HepG2 (cell line): ENCODE measurements around the gene RHBG. TPM values are rescaled to one million over a fixed set of nuclear protein-coding genes. Genes with fewer than 3 reads are reported as not detected.

Source experiments
- ARID3A ChIP-seq: IDR thresholded peaks from 2 replicates; pipeline ENCODE4 v1.6.1; 2012; ENCODE audit warnings: low read depth, low read length, improper control_type of control experiment
- NFKB2 ChIP-seq: sonication (generic); formaldehyde crosslinking; IDR thresholded peaks from 2 replicates; pipeline ENCODE4 v1.4.0; 2020; ENCODE audit warnings: missing genetic modification reagents, borderline replicate concordance
- NONO ChIP-seq, 2 experiments: fragments of 450-650 bp in 1 of 2; sonication (generic) in 1 of 2; formaldehyde crosslinking in 1 of 2; IDR thresholded peaks in 1 of 2; conservative IDR thresholded peaks in 1 of 2; 2 replicates each; pipeline versions ENCODE4 v1.6.1 to v1.8.0; 2017 to 2022; ENCODE audit warnings: mild to moderate bottlenecking in 1 of 2, missing genetic modification reagents in 1 of 2, moderate library complexity in 1 of 2
- SMAD1 ChIP-seq: sonication (generic); formaldehyde crosslinking; IDR thresholded peaks from 2 replicates; pipeline ENCODE4 v1.4.0; 2020; ENCODE audit warnings: missing genetic modification reagents, low read depth, mild to moderate bottlenecking, borderline replicate concordance
- TRAFD1 ChIP-seq: sonication (generic); formaldehyde crosslinking; IDR thresholded peaks from 2 replicates; pipeline ENCODE4 v1.5.1; 2020; ENCODE audit warnings: missing genetic modification reagents, mild to moderate bottlenecking, borderline replicate concordance
- YEATS4 ChIP-seq: sonication (generic); formaldehyde crosslinking; IDR thresholded peaks from 2 replicates; pipeline ENCODE4 v1.4.0; 2020; ENCODE audit warnings: missing genetic modification reagents, borderline replicate concordance
- ZNF747 ChIP-seq: sonication (generic); formaldehyde crosslinking; IDR thresholded peaks from 2 replicates; pipeline ENCODE4 v1.8.1; 2023; ENCODE audit warnings: missing genetic modification reagents, mild to moderate bottlenecking, borderline replicate concordance
- polyA plus RNA-seq, 8 experiments: library from polyadenylated mRNA; depleted of rRNA in 3 of 8; stranded (reverse) in 7 of 8; unstranded in 1 of 8; fragments of >200 nt; fragmentation: Illumina TruSeq in 4 of 8; extraction: Trizol in 4 of 8; gene quantifications; 2 replicates each; pipeline versions ENCODE4 v1.2.1 to v1.2.3, GENCODE V29; 2011 to 2016; ENCODE audit warnings: low read depth in 4 of 8, missing spikeins in 1 of 8, mixed read lengths in 1 of 8; ENCODE audit not compliant: insufficient read depth in 1 of 8
- total RNA-seq, 5 experiments: library from RNA; depleted of rRNA; stranded (reverse); fragments of >200 nt; fragmentation: Illumina TruSeq; extraction: Trizol; gene quantifications; 2 replicates each; pipeline ENCODE4 v1.2.3, GENCODE V29; 2016; ENCODE audit warnings: low read depth in 1 of 5
- TF ChIP-seq, protein P1 (sequence below): sonication (generic); formaldehyde crosslinking; IDR thresholded peaks from 2 replicates; pipeline ENCODE4 v1.4.0; 2020; ENCODE audit warnings: missing genetic modification reagents, borderline replicate concordance
- TF ChIP-seq, protein P2 (sequence below): sonication (generic); formaldehyde crosslinking; IDR thresholded peaks from 2 replicates; pipeline ENCODE4 v1.5.1; 2020; ENCODE audit warnings: missing genetic modification reagents, mild to moderate bottlenecking, borderline replicate concordance
- TF ChIP-seq, protein P3 (sequence below): sonication (generic); formaldehyde crosslinking; IDR thresholded peaks from 2 replicates; pipeline ENCODE4 v1.5.1; 2020; ENCODE audit warnings: mild to moderate bottlenecking, missing genetic modification reagents, borderline replicate concordance

RHBG gene
- total and polyA plus RNA-seq, 2 of the 13 experiments (the other 11 are each of a cell fraction or from before 2014, with no cell fraction given) = 61.8 to 73.5 TPM

DNA sequence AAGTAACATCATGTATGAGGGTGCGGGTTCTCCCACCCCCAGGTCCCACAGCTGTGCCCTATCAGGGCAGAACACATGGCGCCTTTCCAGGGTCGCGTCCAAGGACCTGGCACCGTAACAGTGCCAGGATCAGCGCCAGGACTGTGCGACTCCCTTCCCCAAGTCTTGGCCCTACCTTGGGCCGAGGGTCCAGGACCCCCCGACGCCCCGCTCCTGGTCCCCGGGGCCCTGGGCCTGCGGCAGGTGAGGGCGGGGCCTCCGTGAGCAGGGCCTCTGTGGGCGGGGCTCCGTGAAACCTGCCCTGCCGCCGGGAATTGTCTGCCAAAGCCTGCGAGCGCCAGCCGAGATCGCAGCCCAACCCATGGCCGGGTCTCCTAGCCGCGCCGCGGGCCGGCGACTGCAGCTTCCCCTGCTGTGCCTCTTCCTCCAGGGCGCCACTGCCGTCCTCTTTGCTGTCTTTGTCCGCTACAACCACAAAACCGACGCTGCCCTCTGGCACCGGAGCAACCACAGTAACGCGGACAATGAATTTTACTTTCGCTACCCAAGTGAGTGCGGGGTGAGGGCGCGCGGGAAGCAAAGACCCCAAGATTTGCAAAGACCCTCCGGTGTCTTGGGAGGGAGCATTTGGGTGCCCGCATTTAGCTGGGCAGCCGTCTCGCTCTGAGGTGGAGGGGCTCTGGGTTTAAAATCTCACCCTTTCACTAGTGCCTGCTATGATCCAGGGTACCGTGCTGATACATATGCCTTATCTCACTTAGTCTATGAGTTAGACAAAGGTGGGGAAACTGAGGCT, at the start of gene RHBG (continued):
- 0 out of 2 replicates have a peak, but pooled peaks have one; percentile 54 for TF ChIP-seq SMAD1 (CRISPR knock-in tag)
- TF ChIP-seq YEATS4 (CRISPR knock-in tag) = peak; percentile 40; the same call in 1 of the 2 replicates
- TF ChIP-seq, protein P1, sequence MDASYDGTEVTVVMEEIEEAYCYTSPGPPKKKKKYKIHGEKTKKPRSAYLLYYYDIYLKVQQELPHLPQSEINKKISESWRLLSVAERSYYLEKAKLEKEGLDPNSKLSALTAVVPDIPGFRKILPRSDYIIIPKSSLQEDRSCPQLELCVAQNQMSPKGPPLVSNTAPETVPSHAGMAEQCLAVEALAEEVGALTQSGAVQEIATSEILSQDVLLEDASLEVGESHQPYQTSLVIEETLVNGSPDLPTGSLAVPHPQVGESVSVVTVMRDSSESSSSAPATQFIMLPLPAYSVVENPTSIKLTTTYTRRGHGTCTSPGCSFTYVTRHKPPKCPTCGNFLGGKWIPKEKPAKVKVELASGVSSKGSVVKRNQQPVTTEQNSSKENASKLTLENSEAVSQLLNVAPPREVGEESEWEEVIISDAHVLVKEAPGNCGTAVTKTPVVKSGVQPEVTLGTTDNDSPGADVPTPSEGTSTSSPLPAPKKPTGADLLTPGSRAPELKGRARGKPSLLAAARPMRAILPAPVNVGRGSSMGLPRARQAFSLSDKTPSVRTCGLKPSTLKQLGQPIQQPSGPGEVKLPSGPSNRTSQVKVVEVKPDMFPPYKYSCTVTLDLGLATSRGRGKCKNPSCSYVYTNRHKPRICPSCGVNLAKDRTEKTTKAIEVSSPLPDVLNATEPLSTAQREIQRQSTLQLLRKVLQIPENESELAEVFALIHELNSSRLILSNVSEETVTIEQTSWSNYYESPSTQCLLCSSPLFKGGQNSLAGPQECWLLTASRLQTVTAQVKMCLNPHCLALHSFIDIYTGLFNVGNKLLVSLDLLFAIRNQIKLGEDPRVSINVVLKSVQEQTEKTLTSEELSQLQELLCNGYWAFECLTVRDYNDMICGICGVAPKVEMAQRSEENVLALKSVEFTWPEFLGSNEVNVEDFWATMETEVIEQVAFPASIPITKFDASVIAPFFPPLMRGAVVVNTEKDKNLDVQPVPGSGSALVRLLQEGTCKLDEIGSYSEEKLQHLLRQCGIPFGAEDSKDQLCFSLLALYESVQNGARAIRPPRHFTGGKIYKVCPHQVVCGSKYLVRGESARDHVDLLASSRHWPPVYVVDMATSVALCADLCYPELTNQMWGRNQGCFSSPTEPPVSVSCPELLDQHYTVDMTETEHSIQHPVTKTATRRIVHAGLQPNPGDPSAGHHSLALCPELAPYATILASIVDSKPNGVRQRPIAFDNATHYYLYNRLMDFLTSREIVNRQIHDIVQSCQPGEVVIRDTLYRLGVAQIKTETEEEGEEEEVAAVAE (CRISPR knock-in tag) = no peak
- no peak for TF ChIP-seq ZNF747 (CRISPR knock-in tag)
- TF ChIP-seq, protein P2, sequence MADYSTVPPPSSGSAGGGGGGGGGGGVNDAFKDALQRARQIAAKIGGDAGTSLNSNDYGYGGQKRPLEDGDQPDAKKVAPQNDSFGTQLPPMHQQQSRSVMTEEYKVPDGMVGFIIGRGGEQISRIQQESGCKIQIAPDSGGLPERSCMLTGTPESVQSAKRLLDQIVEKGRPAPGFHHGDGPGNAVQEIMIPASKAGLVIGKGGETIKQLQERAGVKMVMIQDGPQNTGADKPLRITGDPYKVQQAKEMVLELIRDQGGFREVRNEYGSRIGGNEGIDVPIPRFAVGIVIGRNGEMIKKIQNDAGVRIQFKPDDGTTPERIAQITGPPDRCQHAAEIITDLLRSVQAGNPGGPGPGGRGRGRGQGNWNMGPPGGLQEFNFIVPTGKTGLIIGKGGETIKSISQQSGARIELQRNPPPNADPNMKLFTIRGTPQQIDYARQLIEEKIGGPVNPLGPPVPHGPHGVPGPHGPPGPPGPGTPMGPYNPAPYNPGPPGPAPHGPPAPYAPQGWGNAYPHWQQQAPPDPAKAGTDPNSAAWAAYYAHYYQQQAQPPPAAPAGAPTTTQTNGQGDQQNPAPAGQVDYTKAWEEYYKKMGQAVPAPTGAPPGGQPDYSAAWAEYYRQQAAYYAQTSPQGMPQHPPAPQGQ (CRISPR knock-in tag) = no peak
- TF ChIP-seq NONO (IDR thresholded peaks at IDR 0.05) = no peak
- TF ChIP-seq NONO (CRISPR knock-in tag; conservative IDR thresholded peaks at IDR 0.05) = peak; percentile 39; the same call in 1 of the 2 replicates
- TF ChIP-seq TRAFD1 (CRISPR knock-in tag) = no peak
- peak; percentile 73; the same call in 1 of the 2 replicates for TF ChIP-seq NFKB2 (CRISPR knock-in tag)
- TF ChIP-seq, protein P3, sequence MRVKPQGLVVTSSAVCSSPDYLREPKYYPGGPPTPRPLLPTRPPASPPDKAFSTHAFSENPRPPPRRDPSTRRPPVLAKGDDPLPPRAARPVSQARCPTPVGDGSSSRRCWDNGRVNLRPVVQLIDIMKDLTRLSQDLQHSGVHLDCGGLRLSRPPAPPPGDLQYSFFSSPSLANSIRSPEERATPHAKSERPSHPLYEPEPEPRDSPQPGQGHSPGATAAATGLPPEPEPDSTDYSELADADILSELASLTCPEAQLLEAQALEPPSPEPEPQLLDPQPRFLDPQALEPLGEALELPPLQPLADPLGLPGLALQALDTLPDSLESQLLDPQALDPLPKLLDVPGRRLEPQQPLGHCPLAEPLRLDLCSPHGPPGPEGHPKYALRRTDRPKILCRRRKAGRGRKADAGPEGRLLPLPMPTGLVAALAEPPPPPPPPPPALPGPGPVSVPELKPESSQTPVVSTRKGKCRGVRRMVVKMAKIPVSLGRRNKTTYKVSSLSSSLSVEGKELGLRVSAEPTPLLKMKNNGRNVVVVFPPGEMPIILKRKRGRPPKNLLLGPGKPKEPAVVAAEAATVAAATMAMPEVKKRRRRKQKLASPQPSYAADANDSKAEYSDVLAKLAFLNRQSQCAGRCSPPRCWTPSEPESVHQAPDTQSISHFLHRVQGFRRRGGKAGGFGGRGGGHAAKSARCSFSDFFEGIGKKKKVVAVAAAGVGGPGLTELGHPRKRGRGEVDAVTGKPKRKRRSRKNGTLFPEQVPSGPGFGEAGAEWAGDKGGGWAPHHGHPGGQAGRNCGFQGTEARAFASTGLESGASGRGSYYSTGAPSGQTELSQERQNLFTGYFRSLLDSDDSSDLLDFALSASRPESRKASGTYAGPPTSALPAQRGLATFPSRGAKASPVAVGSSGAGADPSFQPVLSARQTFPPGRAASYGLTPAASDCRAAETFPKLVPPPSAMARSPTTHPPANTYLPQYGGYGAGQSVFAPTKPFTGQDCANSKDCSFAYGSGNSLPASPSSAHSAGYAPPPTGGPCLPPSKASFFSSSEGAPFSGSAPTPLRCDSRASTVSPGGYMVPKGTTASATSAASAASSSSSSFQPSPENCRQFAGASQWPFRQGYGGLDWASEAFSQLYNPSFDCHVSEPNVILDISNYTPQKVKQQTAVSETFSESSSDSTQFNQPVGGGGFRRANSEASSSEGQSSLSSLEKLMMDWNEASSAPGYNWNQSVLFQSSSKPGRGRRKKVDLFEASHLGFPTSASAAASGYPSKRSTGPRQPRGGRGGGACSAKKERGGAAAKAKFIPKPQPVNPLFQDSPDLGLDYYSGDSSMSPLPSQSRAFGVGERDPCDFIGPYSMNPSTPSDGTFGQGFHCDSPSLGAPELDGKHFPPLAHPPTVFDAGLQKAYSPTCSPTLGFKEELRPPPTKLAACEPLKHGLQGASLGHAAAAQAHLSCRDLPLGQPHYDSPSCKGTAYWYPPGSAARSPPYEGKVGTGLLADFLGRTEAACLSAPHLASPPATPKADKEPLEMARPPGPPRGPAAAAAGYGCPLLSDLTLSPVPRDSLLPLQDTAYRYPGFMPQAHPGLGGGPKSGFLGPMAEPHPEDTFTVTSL (CRISPR knock-in tag) = no peak
- no peak for TF ChIP-seq ARID3A
